ENCODE data around the gene IFITM2.
A peak's percentile ranks its signal among the peaks of the same experiment; 100 is the strongest.

The IFITM2 gene

DNA sequence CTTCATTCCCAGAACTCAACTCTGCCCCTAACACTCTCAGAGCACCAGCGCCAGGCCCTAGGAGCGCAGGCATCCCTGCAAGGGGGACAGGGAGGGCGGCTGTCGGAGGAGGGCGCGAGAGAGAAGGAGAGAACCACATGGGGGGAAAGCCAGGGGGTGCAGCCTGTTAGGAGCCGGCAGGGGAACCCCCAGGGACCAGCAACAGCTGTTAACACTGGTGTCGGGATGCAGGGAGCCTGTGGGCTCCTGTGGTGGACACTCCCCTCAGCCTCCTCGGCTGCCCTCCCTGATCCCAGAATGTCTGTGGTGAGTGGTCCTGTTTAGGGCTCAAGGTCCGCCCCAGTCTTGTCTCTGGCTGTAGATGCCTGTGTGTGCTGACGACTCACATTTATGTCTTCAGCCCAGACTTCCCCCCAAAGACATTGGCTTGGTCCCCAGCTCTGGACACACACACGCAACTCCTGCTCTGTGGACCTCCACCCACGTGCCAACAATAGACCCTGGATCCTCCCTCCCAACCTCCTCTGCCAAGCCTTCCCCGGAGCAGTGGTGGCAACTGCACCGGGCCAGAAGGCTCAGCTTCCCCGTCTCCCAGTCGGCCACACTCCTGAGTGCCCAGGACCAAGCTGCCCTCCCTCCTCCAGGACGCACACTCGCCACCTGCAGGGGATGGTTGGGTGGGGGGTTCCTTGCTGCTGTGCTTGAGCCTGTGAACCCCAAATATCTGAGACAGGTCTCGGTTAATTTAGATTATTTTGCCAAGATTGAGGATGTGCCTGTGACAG is 7.5 kb upstream of the IFITM2 start:
- TF ChIP-seq, protein P1, sequence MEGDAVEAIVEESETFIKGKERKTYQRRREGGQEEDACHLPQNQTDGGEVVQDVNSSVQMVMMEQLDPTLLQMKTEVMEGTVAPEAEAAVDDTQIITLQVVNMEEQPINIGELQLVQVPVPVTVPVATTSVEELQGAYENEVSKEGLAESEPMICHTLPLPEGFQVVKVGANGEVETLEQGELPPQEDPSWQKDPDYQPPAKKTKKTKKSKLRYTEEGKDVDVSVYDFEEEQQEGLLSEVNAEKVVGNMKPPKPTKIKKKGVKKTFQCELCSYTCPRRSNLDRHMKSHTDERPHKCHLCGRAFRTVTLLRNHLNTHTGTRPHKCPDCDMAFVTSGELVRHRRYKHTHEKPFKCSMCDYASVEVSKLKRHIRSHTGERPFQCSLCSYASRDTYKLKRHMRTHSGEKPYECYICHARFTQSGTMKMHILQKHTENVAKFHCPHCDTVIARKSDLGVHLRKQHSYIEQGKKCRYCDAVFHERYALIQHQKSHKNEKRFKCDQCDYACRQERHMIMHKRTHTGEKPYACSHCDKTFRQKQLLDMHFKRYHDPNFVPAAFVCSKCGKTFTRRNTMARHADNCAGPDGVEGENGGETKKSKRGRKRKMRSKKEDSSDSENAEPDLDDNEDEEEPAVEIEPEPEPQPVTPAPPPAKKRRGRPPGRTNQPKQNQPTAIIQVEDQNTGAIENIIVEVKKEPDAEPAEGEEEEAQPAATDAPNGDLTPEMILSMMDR (IDR thresholded peaks at IDR 0.05; ENCODE audit: low read depth, low read length, missing control alignments), result peak; percentile 35
- Histone ChIP-seq H3K27ac (no peak overlapping the region), H3K36me3 (replicated peaks) (no peaks in the 10 kb centered on the region), H3K27me3 (replicated peaks) (peaks cover 2% of the 10 kb centered on the region), H3K4me3 (ENCODE audit: low read depth, low read length) (no peak overlapping the region)
- DNase-seq, result no peak
- in situ Hi-C loops (cut with HindIII; ENCODE audit: low pct_ligation_motif_present, low sequenced_read_pairs), result no loop called here

DNA sequence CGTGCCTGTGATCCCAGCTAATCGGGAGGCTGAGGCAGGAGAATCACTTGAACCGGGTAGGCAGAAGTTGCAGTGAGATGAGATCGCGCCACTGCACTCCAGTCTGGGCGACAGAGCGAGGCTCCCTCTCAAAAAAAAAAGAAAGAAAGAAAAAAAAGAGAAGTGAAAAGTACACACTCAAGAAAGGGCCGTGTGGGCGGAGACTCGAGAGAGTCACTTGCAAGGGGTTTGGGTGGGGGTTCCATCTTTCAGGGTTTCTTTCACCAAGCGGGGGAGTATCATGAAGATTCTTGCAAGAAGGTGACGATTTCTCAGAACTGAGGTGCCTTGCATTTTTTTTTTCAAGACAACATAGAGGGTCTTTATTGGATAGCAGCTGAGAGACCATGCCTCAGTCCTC is 4.3 kb upstream of the IFITM2 start:
- H3K27ac ChIP-seq, result no peak overlapping the region
- in situ Hi-C loops (cut with HindIII; ENCODE audit: low pct_ligation_motif_present, low sequenced_read_pairs), result no loop called here
- TF ChIP-seq, protein P1 (IDR thresholded peaks at IDR 0.05; ENCODE audit: low read depth, low read length, missing control alignments), result no peak
- no peaks in the 10 kb centered on the region for H3K36me3 ChIP-seq (replicated peaks)
- H3K4me3 ChIP-seq (ENCODE audit: low read depth, low read length), result no peak overlapping the region
- peaks cover 2% of the 10 kb centered on the region for H3K27me3 ChIP-seq (replicated peaks)
- DNase-seq, result no peak

DNA sequence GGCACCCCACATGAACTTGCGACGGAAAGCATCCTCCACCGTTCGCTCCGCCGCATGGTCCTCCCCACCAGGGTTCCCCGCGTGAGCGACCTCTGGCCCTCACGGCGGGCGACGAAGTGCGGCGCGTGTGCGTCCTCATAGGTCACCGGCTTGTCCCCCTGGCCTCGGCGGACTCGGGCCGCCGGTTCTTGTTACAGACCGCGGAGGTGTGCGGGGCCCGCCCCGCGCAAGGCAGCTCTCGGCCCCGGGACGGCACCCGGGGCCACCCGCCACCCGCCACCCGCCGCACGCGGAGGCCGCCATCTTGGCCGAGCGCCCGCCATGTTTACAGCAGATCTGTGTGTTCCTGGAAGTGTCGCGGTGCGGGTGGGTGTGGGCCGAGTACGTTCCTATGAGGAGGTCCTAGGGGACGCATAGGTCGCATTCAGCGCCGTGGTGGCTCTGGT is 3.5 kb upstream of the IFITM2 start:
- H3K36me3 ChIP-seq (replicated peaks), result no peaks in the 10 kb centered on the region
- DNase-seq, result no peak
- no peak overlapping the region for H3K27ac ChIP-seq
- in situ Hi-C loops (cut with HindIII; ENCODE audit: low pct_ligation_motif_present, low sequenced_read_pairs), result no loop called here
- H3K27me3 ChIP-seq (replicated peaks), result peaks cover 2% of the 10 kb centered on the region
- TF ChIP-seq, protein P1 (IDR thresholded peaks at IDR 0.05; ENCODE audit: low read depth, low read length, missing control alignments), result no peak
- no peak overlapping the region for H3K4me3 ChIP-seq (ENCODE audit: low read depth, low read length)

DNA sequence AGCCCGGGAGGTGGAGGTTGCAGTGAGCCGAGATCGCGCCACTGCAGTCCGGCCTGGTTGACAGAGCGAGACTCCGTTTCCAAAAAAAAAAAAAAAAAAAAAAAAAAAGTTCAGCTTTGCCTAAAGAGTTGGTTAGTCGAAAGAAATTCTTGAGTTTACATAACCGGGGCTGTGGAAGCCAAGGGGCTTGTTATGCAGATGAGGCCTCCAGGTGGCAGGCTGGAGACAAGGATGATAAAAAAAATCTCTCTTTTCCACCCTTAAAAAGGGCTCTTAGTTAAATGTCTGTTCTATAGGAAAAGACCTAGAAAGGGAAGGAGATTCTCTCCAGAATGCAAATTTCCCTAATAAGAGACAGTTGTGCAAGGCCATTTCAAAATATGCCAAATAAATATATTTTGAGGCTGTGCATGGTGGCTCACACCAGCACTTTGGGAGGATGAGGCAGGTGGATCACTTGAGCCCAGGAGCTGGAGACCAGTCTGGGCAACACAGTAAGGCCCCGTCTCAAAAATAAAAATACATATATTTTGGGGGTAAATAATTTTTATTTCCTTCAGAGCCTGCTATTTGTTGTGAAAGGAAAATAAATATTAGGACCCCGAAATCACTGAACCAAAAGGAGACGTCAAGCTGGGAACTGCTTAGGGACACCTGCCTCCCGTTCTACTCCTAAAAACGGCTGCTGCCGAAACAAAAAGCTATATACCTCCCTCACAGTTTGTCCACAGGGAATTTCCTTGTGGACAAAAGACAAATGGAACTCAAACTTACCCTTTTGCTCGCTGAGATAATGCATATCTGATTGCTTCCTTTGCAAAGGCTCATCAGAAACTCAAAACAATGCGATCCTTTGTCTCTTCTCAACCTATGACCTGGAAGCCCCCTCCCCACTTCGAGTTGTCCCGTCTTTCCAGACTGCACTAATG is 2.4 kb upstream of the IFITM2 start:
- DNase-seq, result peak; percentile 59
- H3K27ac ChIP-seq, result no peak overlapping the region
- H3K4me3 ChIP-seq (ENCODE audit: low read depth, low read length), result no peak overlapping the region
- H3K27me3 ChIP-seq (replicated peaks), result peaks cover 2% of the 10 kb centered on the region
- TF ChIP-seq, protein P1 (IDR thresholded peaks at IDR 0.05; ENCODE audit: low read depth, low read length, missing control alignments), result peak; percentile 85
- H3K36me3 ChIP-seq (replicated peaks), result no peaks in the 10 kb centered on the region
- in situ Hi-C loops (cut with HindIII; ENCODE audit: low pct_ligation_motif_present, low sequenced_read_pairs), result no loop called here

DNA sequence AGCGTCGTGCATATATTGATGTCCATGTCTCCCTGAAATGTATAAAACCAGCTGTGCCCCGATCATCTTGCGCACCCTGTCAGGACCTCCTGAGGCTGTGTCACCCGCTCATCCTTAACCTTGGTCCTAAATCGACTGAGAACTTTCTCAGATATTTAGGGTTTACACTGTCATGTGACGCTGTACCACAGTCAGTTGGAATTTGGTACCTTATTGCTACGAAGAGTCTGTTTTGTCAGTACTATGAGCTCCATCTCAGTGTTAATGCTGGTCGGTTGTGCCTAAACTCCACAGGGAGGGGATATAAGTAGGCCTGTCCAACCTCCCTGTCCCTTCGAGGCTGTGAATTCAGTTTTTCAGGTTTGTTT is 1.8 kb upstream of the IFITM2 start:
- TF ChIP-seq, protein P1 (IDR thresholded peaks at IDR 0.05; ENCODE audit: low read depth, low read length, missing control alignments), result no peak
- Histone ChIP-seq H3K4me3 (ENCODE audit: low read depth, low read length) (no peak overlapping the region), H3K27me3 (replicated peaks) (no peaks in the 10 kb centered on the region), H3K36me3 (replicated peaks) (no peaks in the 10 kb centered on the region), H3K27ac (no peak overlapping the region)
- DNase-seq, result no peak
- in situ Hi-C loops (cut with HindIII; ENCODE audit: low pct_ligation_motif_present, low sequenced_read_pairs), result no loop called here

Data from brain microvascular endothelial cell (primary cell).